Activated naive CD4-positive, alpha-beta T cell treated with anti-CD3 and anti-CD28 coated beads, Interleukin-2, amount 50 U/mL, for 24 hours (primary cell): Measurements from ENCODE around the gene GNB1L.

Experiments used
- H3K27ac Mint-ChIP-seq: one replicate; pipeline ENCODE4 v1.8.0; 2021; ENCODE audit warnings: mild to moderate bottlenecking, mixed read lengths
- H3K27me3 Mint-ChIP-seq: one replicate; pipeline ENCODE4 v1.8.0; 2021; ENCODE audit warnings: mixed read lengths
- H3K36me3 Mint-ChIP-seq: one replicate; pipeline ENCODE4 v1.8.0; 2021; ENCODE audit warnings: mixed read lengths
- H3K4me1 Mint-ChIP-seq: one replicate; pipeline ENCODE4 v1.8.0; 2021; ENCODE audit warnings: mixed read lengths
- H3K4me3 Mint-ChIP-seq: one replicate; pipeline ENCODE4 v1.8.0; 2021; ENCODE audit warnings: mild to moderate bottlenecking, mixed read lengths
- H3K9me3 Mint-ChIP-seq: one replicate; pipeline ENCODE4 v1.8.0; 2021; ENCODE audit warnings: mixed read lengths

GNB1L gene, protein sequence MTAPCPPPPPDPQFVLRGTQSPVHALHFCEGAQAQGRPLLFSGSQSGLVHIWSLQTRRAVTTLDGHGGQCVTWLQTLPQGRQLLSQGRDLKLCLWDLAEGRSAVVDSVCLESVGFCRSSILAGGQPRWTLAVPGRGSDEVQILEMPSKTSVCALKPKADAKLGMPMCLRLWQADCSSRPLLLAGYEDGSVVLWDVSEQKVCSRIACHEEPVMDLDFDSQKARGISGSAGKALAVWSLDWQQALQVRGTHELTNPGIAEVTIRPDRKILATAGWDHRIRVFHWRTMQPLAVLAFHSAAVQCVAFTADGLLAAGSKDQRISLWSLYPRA

DNA sequence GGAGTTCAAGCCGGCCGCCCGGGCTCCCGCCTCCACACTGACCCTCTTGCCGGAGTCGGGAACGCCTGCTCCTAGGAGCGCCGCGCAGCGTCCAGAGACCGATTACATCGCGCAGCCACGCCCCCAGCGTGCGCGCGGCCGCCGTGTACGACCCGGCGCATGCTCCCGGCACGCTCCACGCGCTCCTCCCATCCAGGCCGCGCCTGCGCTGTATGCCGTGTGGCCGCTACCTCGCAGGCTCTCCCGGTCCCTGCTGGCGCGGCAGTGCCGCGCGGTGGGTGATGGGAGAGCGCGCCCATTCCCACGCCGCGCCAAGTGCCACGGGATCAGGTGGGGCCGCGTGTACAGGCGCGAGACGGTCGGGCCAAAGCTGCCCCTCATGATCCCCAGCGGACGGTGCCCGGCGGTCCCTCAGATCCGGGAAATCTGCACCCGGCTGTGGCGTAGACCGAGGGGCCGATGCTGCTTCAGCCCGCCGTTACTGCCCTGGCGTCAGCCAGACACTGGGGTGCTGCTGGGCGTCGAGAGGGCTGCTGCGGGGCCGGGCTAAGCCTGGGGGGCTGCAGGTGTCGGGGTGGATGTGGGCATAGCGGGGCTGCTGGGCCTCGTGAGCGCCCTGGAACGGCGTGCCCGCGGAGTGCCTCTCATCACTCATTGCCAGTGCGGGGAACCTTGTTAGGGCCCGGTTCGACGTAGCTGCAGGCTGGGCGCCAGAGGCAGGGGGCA, at the start of gene GNB1L, which contains the start of gene RTL10:
Gene GNB1L, minus strand, starts transcription at position 97 of the 726 bp plus-strand sequence. CDS start 33,519 bp downstream, outside the sequence.
Gene RTL10, minus strand, starts transcription at position 97 of the 726 bp plus-strand sequence. CDS start 2,613 bp downstream, outside the sequence.
- Mint-ChIP-seq H3K4me3 (peak within 1 kb of the TSS; percentile 97), H3K4me1 (peaks cover 65% of the 10 kb centered on the region), H3K27ac (peak within 1 kb of the TSS; percentile 93), H3K36me3 (peaks cover 3% of the 10 kb centered on the region), H3K27me3 (no peaks in the 10 kb centered on the region), H3K9me3 (no peaks in the 10 kb centered on the region)

DNA sequence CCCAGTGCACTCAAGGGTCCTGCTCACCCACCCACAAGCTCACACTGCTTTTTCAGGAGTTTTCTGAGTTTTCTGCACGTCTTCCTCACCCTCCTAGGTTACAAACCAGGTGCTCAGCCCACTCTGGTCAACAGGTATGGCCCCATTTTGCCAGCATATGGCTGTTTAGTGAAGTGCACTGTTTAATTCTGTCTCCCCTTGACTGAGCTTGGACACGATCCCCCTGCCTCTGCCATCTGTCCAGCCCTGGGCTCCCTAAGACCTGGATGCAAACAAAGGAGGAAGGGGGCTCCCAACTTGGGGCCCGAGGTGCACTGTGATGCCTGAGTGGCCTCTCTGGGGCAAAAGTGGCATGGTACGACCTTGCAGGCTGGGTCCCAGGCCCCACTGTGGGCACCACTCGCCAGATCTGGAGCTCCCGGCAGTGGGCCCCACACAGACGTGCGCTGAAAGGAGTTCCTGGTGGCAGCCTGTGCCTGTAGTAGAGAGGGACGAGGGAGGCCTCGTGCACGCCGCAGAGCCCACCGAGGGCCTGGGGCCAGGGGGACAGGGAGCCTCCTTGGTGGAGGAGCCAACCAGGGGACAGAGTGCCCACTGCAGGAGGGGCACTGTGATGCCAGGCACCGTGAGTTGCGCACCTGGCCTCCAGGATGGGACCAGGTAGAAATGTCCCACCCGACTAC, 49.6 kb upstream of the GNB1L start:
- Mint-ChIP-seq H3K9me3 (no peaks in the 10 kb centered on the region), H3K4me3 (no peak overlapping the region), H3K27ac (no peak overlapping the region), H3K27me3 (no peaks in the 10 kb centered on the region), H3K4me1 (no peaks in the 10 kb centered on the region), H3K36me3 (no peaks in the 10 kb centered on the region)

DNA sequence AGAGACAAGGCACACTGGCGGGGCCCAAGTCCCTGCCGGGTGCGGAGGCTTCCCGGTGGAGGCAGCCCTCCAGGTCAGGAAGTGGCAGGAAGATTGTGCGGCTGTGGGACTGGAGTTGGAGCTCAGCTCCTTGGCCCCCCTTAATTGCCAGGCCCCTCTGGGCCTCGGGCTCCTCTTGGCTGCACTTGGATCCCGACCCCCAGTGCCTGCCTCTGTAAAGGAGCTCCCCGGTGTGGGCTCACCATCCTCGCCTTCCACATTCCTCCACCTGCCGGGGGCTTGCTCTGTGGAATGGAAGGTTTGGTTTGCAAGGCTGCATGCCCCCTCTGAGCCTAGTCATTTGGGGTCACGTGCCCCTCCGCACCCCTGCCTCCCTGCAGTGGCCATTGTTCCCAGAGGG, 48.8 kb upstream of the GNB1L start:
- H3K4me1 Mint-ChIP-seq, result no peaks in the 10 kb centered on the region
- H3K27ac Mint-ChIP-seq, result no peak overlapping the region
- H3K4me3 Mint-ChIP-seq, result no peak overlapping the region
- H3K9me3 Mint-ChIP-seq, result no peaks in the 10 kb centered on the region
- no peaks in the 10 kb centered on the region for H3K36me3 Mint-ChIP-seq
- H3K27me3 Mint-ChIP-seq, result no peaks in the 10 kb centered on the region

DNA sequence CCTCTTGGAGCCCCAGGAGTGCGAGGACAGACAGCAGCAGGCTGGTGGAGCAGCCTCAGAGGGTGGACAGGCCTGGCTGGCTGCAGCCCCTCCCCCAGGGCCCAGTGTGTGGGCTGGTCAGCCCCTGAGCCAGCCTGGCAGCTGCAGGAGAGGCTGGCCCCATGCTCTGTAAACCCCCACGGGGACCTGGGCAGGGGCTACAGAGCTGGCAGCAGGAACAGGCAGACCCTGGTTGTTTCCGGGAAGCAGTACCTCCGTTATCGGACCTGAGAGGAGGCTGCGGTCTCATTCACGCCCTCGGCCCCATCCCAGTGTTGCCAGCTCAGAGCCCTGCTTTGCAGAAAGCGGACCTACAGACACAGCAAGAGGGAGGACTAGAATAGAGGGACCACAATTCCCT, 48.4 kb upstream of the GNB1L start:
- H3K4me3 Mint-ChIP-seq, result no peak overlapping the region
- no peaks in the 10 kb centered on the region for H3K9me3 Mint-ChIP-seq
- H3K36me3 Mint-ChIP-seq, result no peaks in the 10 kb centered on the region
- no peak overlapping the region for H3K27ac Mint-ChIP-seq
- no peaks in the 10 kb centered on the region for H3K27me3 Mint-ChIP-seq
- no peaks in the 10 kb centered on the region for H3K4me1 Mint-ChIP-seq

DNA sequence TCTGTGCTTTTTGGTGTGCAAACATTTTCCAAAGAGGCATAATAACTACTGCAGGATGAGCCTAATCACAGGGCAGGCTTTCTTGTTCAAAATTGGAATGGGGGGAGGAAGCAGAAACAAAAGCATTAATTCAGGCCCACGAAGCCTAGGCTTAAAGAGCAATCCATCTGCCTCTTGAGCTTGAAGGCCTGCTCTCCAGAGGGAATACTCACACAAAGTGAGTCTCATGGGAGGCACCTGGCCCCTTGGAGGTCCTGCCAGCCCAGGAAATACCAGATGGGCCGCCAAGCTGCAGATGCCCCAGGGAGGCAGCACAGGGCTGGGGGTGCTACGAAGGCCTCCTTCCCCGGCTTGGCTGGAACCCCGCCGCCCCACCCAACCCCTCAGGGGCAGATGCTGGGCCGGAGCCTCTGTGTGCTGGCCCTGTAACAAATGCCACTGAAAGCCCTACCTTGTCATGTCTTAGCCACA, 47.6 kb upstream of the GNB1L start:
- H3K9me3 Mint-ChIP-seq, result no peaks in the 10 kb centered on the region
- peaks cover under 1% of the 10 kb centered on the region for H3K4me1 Mint-ChIP-seq
- no peaks in the 10 kb centered on the region for H3K36me3 Mint-ChIP-seq
- no peaks in the 10 kb centered on the region for H3K27me3 Mint-ChIP-seq
- H3K4me3 Mint-ChIP-seq, result no peak overlapping the region
- no peak overlapping the region for H3K27ac Mint-ChIP-seq

DNA sequence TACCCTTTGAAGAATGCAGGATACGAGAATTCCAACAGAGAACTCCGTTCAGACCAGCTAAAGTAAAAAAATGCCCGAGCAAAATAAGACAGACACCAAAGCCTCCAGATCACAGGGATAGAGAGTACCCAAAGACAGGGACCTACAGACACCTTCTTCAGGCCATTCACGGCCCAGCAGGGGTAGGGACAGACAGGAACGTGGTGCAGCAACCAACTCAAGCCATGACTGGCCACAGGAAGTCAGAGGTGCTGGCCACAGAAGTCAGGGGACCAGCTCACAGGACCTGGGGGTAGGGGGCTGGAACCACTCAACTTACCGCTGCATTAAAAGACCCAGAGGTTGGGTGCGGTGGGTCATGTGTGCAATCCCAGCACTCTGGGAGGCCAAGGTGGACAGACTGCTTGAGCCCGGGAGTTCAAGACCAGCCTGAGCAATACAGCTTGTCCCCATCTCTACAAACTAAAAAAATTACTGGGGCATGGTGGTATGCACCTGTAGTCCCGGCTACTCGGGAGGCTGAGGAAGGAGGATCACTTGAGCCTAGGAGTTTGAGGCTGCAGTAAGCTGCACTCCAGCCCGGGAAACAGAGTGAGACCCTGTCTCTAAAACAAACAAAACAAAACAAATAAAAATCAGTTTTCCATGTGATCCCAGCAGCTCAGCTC, 47.0 kb upstream of the GNB1L start:
- Mint-ChIP-seq H3K4me1 (peaks cover 6% of the 10 kb centered on the region), H3K36me3 (no peaks in the 10 kb centered on the region), H3K27me3 (no peaks in the 10 kb centered on the region), H3K27ac (no peak overlapping the region), H3K4me3 (no peak overlapping the region), H3K9me3 (no peaks in the 10 kb centered on the region)

DNA sequence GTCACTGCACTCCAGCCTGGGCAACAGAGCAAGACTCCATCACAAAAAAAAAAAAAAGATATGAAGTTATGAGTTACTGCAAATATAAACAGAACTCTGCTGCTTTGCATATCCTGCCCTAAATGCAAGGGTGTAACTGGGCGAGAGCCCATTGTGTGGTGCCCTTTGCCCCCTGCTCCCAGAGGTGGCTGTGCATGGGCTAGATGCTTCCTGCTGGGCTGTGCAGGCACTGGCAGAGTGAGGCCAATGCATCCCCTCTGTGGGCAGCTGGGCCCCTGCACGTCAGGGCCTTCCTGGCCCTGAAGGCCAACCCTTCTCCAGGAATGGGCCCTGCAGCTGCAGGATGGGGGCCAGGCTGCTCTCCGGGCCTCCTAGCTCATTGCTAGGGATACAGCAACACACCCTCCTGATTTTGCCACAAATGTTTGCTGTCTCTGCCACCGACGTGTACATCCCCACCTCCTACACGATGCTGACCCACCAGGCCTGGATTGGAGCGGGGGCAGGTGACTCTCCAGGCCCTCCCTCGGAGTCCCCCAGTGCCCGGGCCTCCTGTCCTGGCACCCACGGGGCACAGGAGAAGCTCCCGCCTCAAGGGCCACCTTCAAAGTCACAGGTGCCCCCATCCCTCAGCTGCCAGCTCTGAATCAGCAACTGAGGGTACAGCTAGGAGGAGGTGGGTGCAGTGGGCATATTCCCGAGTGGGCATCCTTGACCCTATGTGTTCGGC, 46.2 kb upstream of the GNB1L start:
- H3K4me3 Mint-ChIP-seq, result no peak overlapping the region
- no peaks in the 10 kb centered on the region for H3K27me3 Mint-ChIP-seq
- H3K36me3 Mint-ChIP-seq, result no peaks in the 10 kb centered on the region
- H3K4me1 Mint-ChIP-seq, result peaks cover 15% of the 10 kb centered on the region
- no peak overlapping the region for H3K27ac Mint-ChIP-seq
- no peaks in the 10 kb centered on the region for H3K9me3 Mint-ChIP-seq

DNA sequence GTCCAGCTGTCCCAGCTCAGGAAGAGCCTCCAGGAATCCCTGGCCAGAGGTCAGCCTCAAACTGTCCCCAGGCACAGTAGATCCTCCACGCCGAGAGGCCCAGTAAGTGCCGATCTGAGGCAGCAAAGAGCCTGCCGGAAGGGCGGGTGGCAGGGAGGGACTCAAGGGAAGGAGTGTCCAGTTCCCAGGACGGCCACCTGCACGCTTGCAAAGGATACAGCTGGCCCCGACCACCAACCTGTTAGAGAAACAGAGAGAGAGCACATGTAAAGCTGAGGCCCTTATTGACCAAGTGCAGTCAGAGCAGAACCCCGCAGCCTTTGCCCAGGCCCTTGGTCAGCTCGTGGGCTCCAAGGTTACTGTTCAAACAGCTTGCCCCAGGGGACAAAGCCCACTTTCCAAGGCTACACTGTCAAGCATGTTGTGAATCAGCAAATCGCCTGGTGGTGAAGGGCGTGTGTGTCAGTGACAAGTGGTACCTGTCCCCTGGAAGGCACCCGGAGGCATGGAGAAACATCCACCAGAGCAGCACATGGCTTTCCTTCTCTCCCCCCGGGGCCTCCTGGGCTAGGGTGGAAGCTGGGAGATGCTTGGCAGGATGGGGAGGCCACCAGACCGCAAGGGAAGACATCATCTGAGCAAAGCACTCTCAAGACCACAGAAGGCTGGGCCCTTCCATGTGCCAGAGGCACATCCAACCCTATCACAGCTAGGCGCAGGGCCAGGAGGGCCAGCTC, 44.3 kb upstream of the GNB1L start:
- peaks cover 1% of the 10 kb centered on the region for H3K36me3 Mint-ChIP-seq
- no peaks in the 10 kb centered on the region for H3K27me3 Mint-ChIP-seq
- H3K4me3 Mint-ChIP-seq, result no peak overlapping the region
- peaks cover 32% of the 10 kb centered on the region for H3K4me1 Mint-ChIP-seq
- no peak overlapping the region for H3K27ac Mint-ChIP-seq
- no peaks in the 10 kb centered on the region for H3K9me3 Mint-ChIP-seq

DNA sequence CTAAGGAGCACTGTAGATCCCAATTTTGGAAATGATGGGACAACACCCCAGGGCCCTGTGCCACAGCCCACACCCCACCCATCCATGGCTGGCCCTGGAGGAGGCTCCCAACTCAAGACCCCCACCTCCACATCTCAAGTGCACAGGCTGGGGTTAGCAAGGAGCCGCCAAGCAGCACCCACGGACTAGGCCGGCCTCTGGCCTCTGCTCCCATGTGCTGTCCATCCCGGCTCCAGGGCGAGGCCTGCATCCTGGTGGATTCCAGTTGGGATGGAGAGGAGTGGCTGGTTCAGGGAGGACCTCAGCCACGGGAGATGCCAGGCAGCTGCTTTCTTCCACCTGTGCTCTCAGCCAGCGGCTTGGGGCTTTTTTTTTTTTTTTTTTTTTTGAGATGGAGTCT, 43.5 kb upstream of the GNB1L start:
- H3K36me3 Mint-ChIP-seq, result peaks cover 3% of the 10 kb centered on the region
- no peaks in the 10 kb centered on the region for H3K9me3 Mint-ChIP-seq
- H3K4me1 Mint-ChIP-seq, result peaks cover 40% of the 10 kb centered on the region
- no peak overlapping the region for H3K4me3 Mint-ChIP-seq
- H3K27ac Mint-ChIP-seq, result no peak overlapping the region
- no peaks in the 10 kb centered on the region for H3K27me3 Mint-ChIP-seq

DNA sequence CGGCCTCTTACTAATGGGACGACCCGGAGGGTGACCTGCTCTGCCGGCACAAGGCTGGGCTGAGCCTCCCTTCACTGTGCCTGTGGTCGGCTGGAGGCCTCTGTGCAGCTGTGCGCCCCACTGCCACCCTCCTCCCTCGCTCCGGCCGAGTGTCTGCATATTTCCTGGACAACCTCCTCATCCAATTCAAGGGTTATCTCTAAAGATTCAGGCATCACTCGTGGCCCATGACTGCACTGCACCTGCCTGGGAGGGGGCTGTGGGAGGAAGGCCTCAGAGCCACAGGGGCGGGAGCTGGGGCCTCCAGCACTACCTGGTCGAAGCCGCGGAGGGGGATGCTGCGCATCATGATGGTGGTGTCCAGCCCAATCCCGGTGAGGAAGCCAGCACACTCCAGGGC, 43.1 kb upstream of the GNB1L start:
- Mint-ChIP-seq H3K4me1 (peaks cover 45% of the 10 kb centered on the region), H3K36me3 (peaks cover 3% of the 10 kb centered on the region), H3K4me3 (no peak overlapping the region), H3K27ac (no peak overlapping the region), H3K27me3 (no peaks in the 10 kb centered on the region), H3K9me3 (no peaks in the 10 kb centered on the region)

DNA sequence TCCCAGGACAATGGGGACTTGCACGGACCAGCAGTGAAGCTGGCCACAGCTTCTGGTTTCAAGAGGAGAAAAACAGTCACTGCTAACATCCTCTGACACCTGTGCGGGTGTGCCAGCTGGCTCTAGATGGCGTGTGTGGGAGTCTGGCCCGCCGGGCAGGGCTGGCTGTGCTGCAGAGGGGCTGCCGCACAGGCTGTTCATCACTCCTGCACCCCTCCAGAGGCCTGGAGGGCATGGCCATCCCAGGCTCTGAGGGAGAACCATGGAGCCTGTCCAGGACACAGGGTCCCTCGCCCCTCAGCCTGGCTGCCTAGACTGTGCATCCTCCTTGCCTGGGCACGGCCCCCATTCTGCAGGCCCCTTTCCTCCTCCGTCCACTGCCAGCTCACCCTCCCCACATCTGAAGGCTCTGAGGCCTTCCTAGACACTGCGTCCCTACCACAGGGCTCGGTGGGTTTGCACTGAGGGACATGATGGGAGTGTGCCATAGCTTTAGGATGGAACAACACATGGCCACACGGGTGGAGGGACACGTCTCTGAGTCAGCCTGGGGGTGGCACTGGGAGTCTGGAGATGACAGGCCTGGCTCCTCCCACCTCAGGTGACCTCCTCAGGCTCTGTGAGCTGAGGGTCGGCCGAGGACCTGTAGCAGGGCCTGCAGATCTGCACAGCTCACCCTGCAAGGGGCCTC, 42.1 kb upstream of the GNB1L start:
- Mint-ChIP-seq H3K36me3 (peaks cover 3% of the 10 kb centered on the region), H3K4me3 (no peak overlapping the region), H3K4me1 (peaks cover 54% of the 10 kb centered on the region), H3K9me3 (no peaks in the 10 kb centered on the region), H3K27ac (no peak overlapping the region), H3K27me3 (no peaks in the 10 kb centered on the region)

DNA sequence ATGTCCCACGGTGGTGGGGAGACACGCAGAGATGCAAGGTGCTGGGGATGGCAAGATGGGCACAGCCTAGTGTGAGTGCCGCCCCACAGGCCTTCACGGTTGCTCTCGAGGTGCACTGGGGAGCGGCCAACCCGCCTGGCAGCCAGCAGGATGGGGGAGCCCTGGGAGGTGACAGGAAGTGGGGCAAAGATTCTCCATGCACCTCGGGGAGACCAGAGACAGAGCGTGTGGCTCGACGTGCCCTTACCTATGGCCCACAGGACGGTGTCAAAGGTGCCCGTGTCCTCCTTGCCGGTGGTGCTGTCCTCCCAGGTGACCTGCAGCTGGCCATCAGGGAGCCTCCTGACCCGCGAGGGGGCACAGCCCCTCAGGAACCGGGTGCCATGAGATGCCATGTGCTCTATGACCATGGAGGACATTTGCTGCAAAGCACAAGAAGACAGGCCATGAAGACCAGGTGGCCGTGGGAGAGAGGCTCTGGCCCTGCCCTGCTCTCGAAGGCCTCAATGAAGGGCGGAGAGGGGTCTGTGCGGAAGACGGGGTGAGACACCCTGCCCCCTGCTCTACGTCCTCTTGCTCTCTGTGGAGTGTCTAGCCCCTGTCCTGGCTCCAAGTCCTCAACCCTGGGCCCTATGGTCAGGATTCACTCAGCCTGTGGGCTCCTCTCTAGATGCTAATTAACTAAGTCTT, 40.6 kb upstream of the GNB1L start:
- H3K4me1 Mint-ChIP-seq, result peaks cover 68% of the 10 kb centered on the region
- H3K4me3 Mint-ChIP-seq, result no peak overlapping the region
- peaks cover 3% of the 10 kb centered on the region for H3K36me3 Mint-ChIP-seq
- H3K27ac Mint-ChIP-seq, result no peak overlapping the region
- no peaks in the 10 kb centered on the region for H3K9me3 Mint-ChIP-seq
- H3K27me3 Mint-ChIP-seq, result no peaks in the 10 kb centered on the region

DNA sequence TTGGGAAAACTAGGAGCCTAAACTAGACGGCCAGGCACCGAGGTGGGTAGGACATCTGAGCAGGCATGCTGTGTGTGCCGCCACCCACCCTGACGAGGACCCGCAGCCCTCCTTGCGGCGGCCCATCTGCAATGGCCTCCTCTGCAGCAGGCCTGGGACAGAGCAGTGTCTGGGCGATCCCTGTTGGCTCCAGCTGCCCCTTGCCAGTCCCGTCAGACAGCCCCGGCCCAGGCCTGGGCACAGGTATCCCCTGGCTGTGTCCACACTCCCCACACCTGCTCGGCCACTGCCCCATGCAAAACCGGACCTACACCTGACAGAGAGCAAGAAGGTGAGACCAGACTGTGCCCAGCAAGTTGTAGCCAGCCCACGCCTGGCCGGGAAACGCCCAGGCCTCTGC, 38.7 kb upstream of the GNB1L start:
- Mint-ChIP-seq H3K9me3 (no peaks in the 10 kb centered on the region), H3K4me3 (peak overlapping the region; percentile 83), H3K36me3 (peaks cover 3% of the 10 kb centered on the region), H3K27ac (no peak overlapping the region), H3K27me3 (no peaks in the 10 kb centered on the region), H3K4me1 (peaks cover 77% of the 10 kb centered on the region)
